Measurements from ENCODE around the gene GNAO1. TPM values are rescaled to one million over a fixed set of nuclear protein-coding genes. Genes with fewer than 3 reads are reported as not detected.

Gene GNAO1
- 10 to 100 TPM; 28.8 to 67.0 (median 32.4) TPM for total RNA-seq
- polyA plus RNA-seq = 1 to 10 TPM in 2 of 3 donors, under 1 TPM in 1; 0.69 to 8.2 (median 1.8) TPM

GRCh38 chr16:56191156-56191815, at the start of gene GNAO1:
Gene GNAO1, plus strand, starts transcription at chr16:56191489. Its CDS starts 747 bp downstream, at chr16:56192236.
- H3K36me3 ChIP-seq = no peaks in the 10 kb centered on the region
- TF ChIP-seq CTCF (IDR thresholded peaks at IDR 0.05) (no peak), EP300 (IDR thresholded peaks at IDR 0.05) (no peak), POLR2A (IDR thresholded peaks at IDR 0.05) (no peak), POLR2AphosphoS5 (IDR thresholded peaks at IDR 0.05) (peak; percentile 65 to 85 (median 78))
- H3K4me3 ChIP-seq = peak within 1 kb of the TSS; percentile 81 to 82 (median 81)
- no peaks in the 10 kb centered on the region for H3K9me3 ChIP-seq
- intact Hi-C loops (cut with DNase I) = loop anchor here (2.0 to 5.0 kb wide), 6 partner anchors 20 to 244 kb away; no protein-coding TSS in a partner anchor
- H3K27ac ChIP-seq = peak within 1 kb of the TSS; percentile 76 to 99 (median 97)
- H3K27me3 ChIP-seq = no peaks in the 10 kb centered on the region
- 1% methylated on average over 91 of the region's 91 CpGs for WGBS, 2 donors
- H3K4me1 ChIP-seq = peaks cover 0 to 49% (median 39%) of the 10 kb centered on the region in 4 donors
- peak; percentile 91 for DNase-seq

- H3K36me3 ChIP-seq = no peaks in the 10 kb centered on the region
- no peak overlapping the region for H3K27ac ChIP-seq
- WGBS, 2 donors = 33 to 43% methylated on average over 1 of the region's 1 CpG
- intact Hi-C loops (cut with DNase I) = no loop called here
- TF ChIP-seq CTCF (IDR thresholded peaks at IDR 0.05) (no peak), POLR2AphosphoS5 (IDR thresholded peaks at IDR 0.05) (no peak), EP300 (IDR thresholded peaks at IDR 0.05) (no peak), POLR2A (IDR thresholded peaks at IDR 0.05) (no peak)
- no peaks in the 10 kb centered on the region for H3K9me3 ChIP-seq
- no peaks in the 10 kb centered on the region for H3K4me1 ChIP-seq
- DNase-seq = no peak
- no peak overlapping the region for H3K4me3 ChIP-seq
- H3K27me3 ChIP-seq = no peaks in the 10 kb centered on the region
These were observed 47.6 kb upstream of the GNAO1 start for GRCh38 chr16:56143666-56144065.

GRCh38 chr16:56145369-56145768, 45.9 kb upstream of the GNAO1 start:
- no peaks in the 10 kb centered on the region for H3K9me3 ChIP-seq
- H3K4me1 ChIP-seq = peaks cover 0 to 6% (median 3%) of the 10 kb centered on the region in 4 donors
- H3K4me3 ChIP-seq = no peak overlapping the region
- no peak overlapping the region for H3K27ac ChIP-seq
- TF ChIP-seq EP300 (IDR thresholded peaks at IDR 0.05) (no peak), POLR2AphosphoS5 (IDR thresholded peaks at IDR 0.05) (no peak), POLR2A (IDR thresholded peaks at IDR 0.05) (no peak), CTCF (IDR thresholded peaks at IDR 0.05) (no peak)
- no peaks in the 10 kb centered on the region for H3K27me3 ChIP-seq
- 42 to 68% methylated on average over 2 of the region's 2 CpGs for WGBS, 2 donors
- intact Hi-C loops (cut with DNase I) = no loop called here
- DNase-seq = no peak
- H3K36me3 ChIP-seq = no peaks in the 10 kb centered on the region

- Histone ChIP-seq H3K27ac (no peak overlapping the region), H3K36me3 (no peaks in the 10 kb centered on the region), H3K4me1 (peaks cover 0 to 7% (median 3%) of the 10 kb centered on the region in 4 donors), H3K27me3 (no peaks in the 10 kb centered on the region), H3K9me3 (no peaks in the 10 kb centered on the region), H3K4me3 (no peak overlapping the region)
- TF ChIP-seq CTCF (IDR thresholded peaks at IDR 0.05) (no peak), POLR2A (IDR thresholded peaks at IDR 0.05) (no peak), EP300 (IDR thresholded peaks at IDR 0.05) (no peak), POLR2AphosphoS5 (IDR thresholded peaks at IDR 0.05) (no peak)
- intact Hi-C loops (cut with DNase I) = no loop called here
- WGBS, 2 donors = 78 to 80% methylated on average over 2 of the region's 2 CpGs
- no peak for DNase-seq
These were observed 39.7 kb upstream of the GNAO1 start for GRCh38 chr16:56151621-56152020.
